ENCODE results near the gene STAM2. TPM values are rescaled to one million over a fixed set of nuclear protein-coding genes. Genes with fewer than 3 reads are reported as not detected.

The STAM2 gene
- total RNA-seq, 1 experiment from 2014 or later = 14.2 TPM

DNA sequence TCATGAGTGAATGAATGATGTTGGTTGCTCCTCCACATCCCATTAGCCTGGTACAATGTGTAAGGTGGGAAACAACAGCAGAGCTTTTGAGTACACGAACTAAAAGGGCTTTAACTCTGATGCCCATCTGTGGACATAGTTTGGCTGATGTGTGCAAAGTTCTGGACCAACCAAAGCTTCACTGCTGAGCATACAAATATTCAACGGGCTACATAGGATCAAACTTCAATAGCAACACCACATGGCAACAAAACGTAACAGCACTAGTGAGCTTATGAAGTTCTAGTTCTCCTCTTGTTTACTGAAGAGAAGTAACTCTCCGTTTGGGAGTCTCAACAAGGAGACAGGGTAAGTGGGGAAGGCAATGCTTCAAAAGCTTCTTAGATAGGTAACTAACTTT, 20.4 kb downstream of the STAM2 start:
- no peak overlapping the region for H2BK20ac ChIP-seq (ENCODE audit: low read depth, low read length, poor library complexity, severe bottlenecking)
- no CpG with 5 or more reads among the region's 4 CpGs for WGBS (ENCODE audit: extremely low coverage, insufficient read length, low lambda C conversion rate)
- peaks cover 15 to 24% (median 21%) of the 10 kb centered on the region in 3 experiments for H3K36me3 Mint-ChIP-seq (ENCODE audit: insufficient read depth in 1 of 3, low read depth in 3 of 3)
- H3K4me3 Mint-ChIP-seq = no peak overlapping the region
- H3K27ac ChIP-seq (ENCODE audit: insufficient read length, low read depth, low read length) = no peak overlapping the region
- H3T11ph ChIP-seq (ENCODE audit: low read length) = no peak overlapping the region
- no peak overlapping the region for H4K8ac ChIP-seq (replicated peaks; ENCODE audit: insufficient read length, low read depth, low read length)
- H3K4me2 ChIP-seq (ENCODE audit: insufficient read depth, insufficient read length, low read length) = no peak overlapping the region
- H2AK5ac ChIP-seq (ENCODE audit: insufficient read length, low read length) = no peak overlapping the region
- H3K9me3 ChIP-seq (ENCODE audit: control insufficient read depth, low read depth, low read length) = no peaks in the 10 kb centered on the region
- H3K23me2 ChIP-seq (ENCODE audit: insufficient read length, low read depth, low read length, poor library complexity, severe bottlenecking) = no peaks in the 10 kb centered on the region
- no peak overlapping the region for H4K91ac ChIP-seq (ENCODE audit: insufficient read length, low read depth, low read length)
- no peak overlapping the region for H3K56ac ChIP-seq (ENCODE audit: insufficient read length, low read depth, low read length)
- no peak overlapping the region for H2AFZ ChIP-seq (ENCODE audit: low read length)
- no peaks in the 10 kb centered on the region for H3K79me1 ChIP-seq (ENCODE audit: insufficient read depth, low read depth, low read length, poor library complexity, severe bottlenecking)
- peaks cover 4 to 6% of the 10 kb centered on the region in 2 experiments; a peak in 3 of 4 replicates for H3K4me1 Mint-ChIP-seq
- no peak for DNase-seq
- no peak overlapping the region for H3K18ac ChIP-seq (ENCODE audit: insufficient read length, low read depth, low read length)
- no peaks in the 10 kb centered on the region for H4K20me1 ChIP-seq (ENCODE audit: control insufficient read depth, insufficient read depth, insufficient read length)
- TF ChIP-seq, protein P1, sequence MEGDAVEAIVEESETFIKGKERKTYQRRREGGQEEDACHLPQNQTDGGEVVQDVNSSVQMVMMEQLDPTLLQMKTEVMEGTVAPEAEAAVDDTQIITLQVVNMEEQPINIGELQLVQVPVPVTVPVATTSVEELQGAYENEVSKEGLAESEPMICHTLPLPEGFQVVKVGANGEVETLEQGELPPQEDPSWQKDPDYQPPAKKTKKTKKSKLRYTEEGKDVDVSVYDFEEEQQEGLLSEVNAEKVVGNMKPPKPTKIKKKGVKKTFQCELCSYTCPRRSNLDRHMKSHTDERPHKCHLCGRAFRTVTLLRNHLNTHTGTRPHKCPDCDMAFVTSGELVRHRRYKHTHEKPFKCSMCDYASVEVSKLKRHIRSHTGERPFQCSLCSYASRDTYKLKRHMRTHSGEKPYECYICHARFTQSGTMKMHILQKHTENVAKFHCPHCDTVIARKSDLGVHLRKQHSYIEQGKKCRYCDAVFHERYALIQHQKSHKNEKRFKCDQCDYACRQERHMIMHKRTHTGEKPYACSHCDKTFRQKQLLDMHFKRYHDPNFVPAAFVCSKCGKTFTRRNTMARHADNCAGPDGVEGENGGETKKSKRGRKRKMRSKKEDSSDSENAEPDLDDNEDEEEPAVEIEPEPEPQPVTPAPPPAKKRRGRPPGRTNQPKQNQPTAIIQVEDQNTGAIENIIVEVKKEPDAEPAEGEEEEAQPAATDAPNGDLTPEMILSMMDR (conservative IDR thresholded peaks at IDR 0.05) = no peak
- H3K27ac Mint-ChIP-seq = no peak overlapping the region
- H3K27me3 Mint-ChIP-seq (ENCODE audit: low read depth) = no peaks in the 10 kb centered on the region; the same call in 1 of the 2 replicates
- H2BK12ac ChIP-seq (ENCODE audit: insufficient read length, low read depth, low read length) = no peak overlapping the region
- no peak overlapping the region for H3K9ac ChIP-seq (ENCODE audit: extremely low read depth, insufficient read length, low read length)
- no peaks in the 10 kb centered on the region for H3K4me1 ChIP-seq (ENCODE audit: insufficient read depth, low read length)
- no peak overlapping the region for H2BK15ac ChIP-seq (ENCODE audit: low read depth, low read length)
- H4K5ac ChIP-seq (ENCODE audit: insufficient read length, low read depth, low read length) = no peak overlapping the region
- no peaks in the 10 kb centered on the region for H3K79me2 ChIP-seq (ENCODE audit: insufficient read depth, low read length)
- peaks cover 20 to 22% of the 10 kb centered on the region in 2 experiments for H3K9me3 Mint-ChIP-seq
- H3K14ac ChIP-seq (ENCODE audit: insufficient read depth, low read length) = no peak overlapping the region
- H3K27me3 ChIP-seq (ENCODE audit: insufficient read depth, low read length) = no peaks in the 10 kb centered on the region
- no peak overlapping the region for H2BK5ac ChIP-seq (ENCODE audit: insufficient read length, low read length)
- H2BK120ac ChIP-seq (ENCODE audit: low read depth, low read length, poor library complexity, severe bottlenecking) = no peak overlapping the region
- no peak overlapping the region for H3K23ac ChIP-seq (ENCODE audit: insufficient read length, low read depth, low read length)
- no peak overlapping the region for H3K4ac ChIP-seq (ENCODE audit: low read depth, low read length)

Measured in H9 (cell line).